DMS53 (cell line): ENCODE results near the gene ACOX3.

Experiments
- DNase-seq: peaks from one replicate; lab custom pipeline; 2025; lab: John Stamatoyannopoulos, UW

ACOX3 gene

DNA sequence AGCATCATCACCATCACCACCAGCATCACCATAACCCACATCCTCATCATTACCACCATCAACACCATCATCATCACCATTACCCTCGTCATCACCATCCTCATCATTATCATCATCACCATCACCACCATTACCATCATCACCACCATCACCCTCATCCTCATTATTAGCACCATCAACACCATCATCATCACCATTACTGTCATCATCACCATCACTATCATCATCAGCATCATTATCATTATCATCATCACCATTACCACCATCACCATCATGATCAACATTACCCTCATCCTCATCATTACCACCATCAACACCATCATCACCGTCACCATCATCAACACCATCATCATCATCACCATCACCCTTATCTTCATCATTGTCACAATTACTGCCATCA lies 119.3 kb downstream of the ACOX3 start:
- DNase-seq: no peak

DNA sequence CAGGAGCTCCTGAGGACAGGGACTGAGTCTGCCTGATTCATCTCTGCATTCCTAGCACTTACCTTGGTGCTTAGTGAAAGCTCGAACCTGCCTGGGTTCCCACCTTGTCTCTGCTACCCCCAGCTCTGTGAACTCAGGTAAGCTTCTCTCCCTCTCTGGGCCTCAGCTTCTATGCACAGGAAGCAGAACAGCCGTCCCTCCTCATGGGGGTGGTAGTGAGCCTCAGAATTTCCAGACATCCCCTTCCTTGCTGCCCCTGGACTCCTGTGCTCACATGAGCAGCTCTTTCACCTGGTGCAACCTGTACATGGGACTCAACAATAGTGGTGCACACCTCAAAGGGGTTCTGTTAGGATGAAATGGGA lies 120.2 kb downstream of the ACOX3 start:
- peak; percentile 69 for DNase-seq

DNA sequence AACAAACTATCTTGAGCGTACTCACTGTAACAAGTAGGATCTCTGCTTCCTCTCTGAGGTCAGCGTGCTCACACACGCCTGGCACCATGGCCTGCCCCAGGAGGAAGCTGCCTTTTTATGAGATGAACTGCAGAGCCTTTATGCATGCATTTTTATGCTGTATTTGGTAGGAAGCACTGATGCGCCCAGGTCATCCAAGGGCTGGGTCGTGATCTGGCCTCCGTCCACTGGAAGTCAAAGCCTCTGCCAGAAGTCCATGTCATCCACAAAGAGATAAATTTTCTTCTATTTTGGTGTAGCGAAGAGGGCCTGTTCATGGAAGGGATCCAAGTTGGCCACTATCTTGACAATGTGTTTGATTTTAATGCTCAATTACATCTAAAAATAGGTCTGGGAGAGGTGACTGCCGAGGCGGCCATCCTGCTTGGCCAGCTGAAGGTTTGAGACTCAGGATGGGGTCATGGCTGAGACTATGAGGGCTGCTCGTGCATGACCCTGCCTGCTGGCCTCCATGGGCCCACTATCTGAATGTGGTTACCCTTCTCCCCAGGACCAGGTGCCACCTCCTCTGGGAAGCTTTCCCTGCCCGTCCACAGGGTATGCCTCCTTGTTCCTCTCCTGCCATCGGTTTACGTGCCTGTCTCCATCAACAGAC lies 120.7 kb downstream of the ACOX3 start:
- no peak for DNase-seq

DNA sequence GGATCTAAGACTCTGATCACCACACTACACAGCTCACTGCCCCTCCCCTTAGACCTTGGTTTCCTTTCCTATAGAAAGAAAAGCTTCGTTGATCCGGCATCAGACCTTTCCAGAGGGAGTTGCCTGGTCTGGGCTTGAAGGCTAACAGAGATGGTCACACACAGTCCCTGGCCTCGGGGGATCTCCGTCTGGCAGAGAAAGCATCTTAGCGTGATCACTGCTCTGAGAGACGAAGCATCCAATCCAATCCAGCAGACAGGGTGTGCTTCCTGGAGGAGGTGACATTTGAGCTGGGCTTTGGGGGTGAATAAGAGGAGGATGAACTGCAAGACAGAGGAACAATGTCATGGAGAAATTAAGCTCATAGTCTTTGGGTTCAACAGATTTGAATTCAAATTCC lies 121.5 kb downstream of the ACOX3 start:
- DNase-seq: no peak

DNA sequence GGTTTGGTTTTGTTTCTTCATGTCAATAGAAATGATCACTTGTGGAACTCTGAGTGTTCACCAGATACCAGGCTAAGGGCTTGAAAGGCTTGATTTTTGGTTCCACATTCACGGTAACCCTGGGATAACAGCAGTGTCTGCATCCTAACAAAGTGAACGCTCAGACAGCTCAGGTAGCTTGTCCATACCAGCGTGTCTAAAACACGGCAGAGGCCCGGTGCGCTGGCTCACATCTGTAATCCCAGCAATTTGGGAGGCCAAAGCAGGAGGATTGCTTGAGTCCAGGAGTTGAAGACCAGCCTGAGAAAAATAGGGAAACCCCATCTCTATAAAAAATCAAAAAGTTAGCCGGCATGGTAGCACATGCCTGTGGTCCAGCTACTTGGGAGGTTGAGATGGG lies 122.0 kb downstream of the ACOX3 start:
- DNase-seq: no peak

DNA sequence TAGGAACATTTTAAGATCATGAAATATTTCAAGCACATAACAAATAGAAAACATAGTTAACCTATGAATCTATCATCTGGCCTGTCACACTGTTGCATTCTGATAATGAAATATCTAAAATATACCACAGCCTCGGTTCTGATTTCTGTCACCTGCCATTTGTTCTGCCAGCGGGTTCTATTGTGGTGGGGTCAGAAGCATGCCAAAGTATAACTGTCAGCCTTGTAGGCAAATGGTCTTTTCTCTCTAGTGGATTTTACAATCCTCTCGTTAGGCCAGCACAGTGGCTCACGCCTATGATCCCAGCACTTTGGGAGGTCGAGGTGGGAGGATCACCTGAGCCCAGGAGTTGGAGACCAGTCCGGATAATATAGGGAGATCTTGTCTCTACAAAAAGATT lies 123.0 kb downstream of the ACOX3 start:
- no peak for DNase-seq

DNA sequence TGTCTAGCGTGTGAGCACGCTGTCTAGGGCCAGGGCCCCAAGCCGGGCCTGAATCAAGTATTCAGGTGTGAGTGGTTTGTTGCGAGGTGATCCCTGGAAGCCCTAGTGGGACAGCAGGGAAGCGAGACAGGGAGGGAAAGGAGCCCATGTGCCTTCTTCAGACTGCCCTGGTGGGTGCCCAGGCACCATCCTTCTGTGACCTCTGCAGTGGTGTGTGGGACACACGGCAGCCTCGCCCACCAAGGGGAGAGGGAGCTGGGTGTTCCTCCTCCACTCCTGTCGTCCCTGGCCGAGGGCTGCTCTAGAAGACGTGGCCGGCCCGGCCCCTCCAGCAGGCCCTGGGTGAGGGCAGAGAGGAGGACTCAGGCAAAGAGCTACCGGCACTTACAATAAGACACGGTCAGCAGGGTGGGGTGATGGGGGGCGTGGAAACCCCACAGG lies 123.6 kb downstream of the ACOX3 start:
- no peak for DNase-seq
